GM23248 (cell line): ENCODE data around the gene MEGF11. TPM values are rescaled to one million over a fixed set of nuclear protein-coding genes. Genes with fewer than 3 reads are reported as not detected.

ENCODE experiments used
- DNase-seq: peaks from one replicate; pipeline ENCODE4 v3.0.0-alpha.2; 2015
- H2AFZ ChIP-seq: fragments of 200-600 bp; sonication (generic); 2 replicates; pipeline ENCODE4 v1.6.1; 2016; ENCODE audit warnings: antibody characterized with exemption
- H3F3A ChIP-seq: fragments of 200-600 bp; sonication (generic); 2 replicates; pipeline ENCODE4 v1.6.1; 2016; ENCODE audit warnings: mild to moderate bottlenecking, antibody characterized with exemption, mixed run types; ENCODE audit not compliant: insufficient read depth
- H3K27ac ChIP-seq: fragments of 200-600 bp; sonication (generic); 2 replicates; pipeline ENCODE4 v1.5.1; 2016; ENCODE audit warnings: mild to moderate bottlenecking
- H3K27me3 ChIP-seq: fragments of 200-600 bp; sonication (generic); replicated peaks from 2 replicates; pipeline ENCODE4 v1.6.1; 2016; ENCODE audit warnings: mild to moderate bottlenecking; ENCODE audit not compliant: insufficient read depth
- H3K36me3 ChIP-seq: fragments of 200-600 bp; sonication (generic); 2 replicates; pipeline ENCODE4 v1.6.1; 2016; ENCODE audit warnings: low read depth, mild to moderate bottlenecking
- H3K4me1 ChIP-seq: fragments of 200-600 bp; sonication (generic); 2 replicates; pipeline ENCODE4 v1.6.1; 2016; ENCODE audit warnings: mild to moderate bottlenecking; ENCODE audit not compliant: insufficient read depth
- H3K4me2 ChIP-seq: fragments of 200-600 bp; sonication (generic); one replicate; pipeline ENCODE4 v1.6.1; 2016; ENCODE audit warnings: mild to moderate bottlenecking; ENCODE audit not compliant: unreplicated experiment
- H3K4me3 ChIP-seq: fragments of 200-600 bp; sonication (generic); 2 replicates; pipeline ENCODE4 v1.5.1; 2016; ENCODE audit warnings: mild to moderate bottlenecking
- H3K79me2 ChIP-seq: fragments of 200-600 bp; sonication (generic); 2 replicates; pipeline ENCODE4 v1.6.1; 2016; ENCODE audit warnings: mild to moderate bottlenecking; ENCODE audit not compliant: insufficient read depth
- H3K9ac ChIP-seq: fragments of 200-600 bp; sonication (generic); 2 replicates; pipeline ENCODE4 v1.6.1; 2016; ENCODE audit warnings: mild to moderate bottlenecking
- H3K9me2 ChIP-seq: fragments of 200-600 bp; sonication (generic); 2 replicates; pipeline ENCODE4 v1.6.1; 2016; ENCODE audit warnings: mixed run types, mild to moderate bottlenecking, moderate library complexity; ENCODE audit not compliant: insufficient read depth
- H3K9me3 ChIP-seq: fragments of 200-600 bp; sonication (generic); one replicate; pipeline ENCODE4 v1.6.1; 2017; ENCODE audit warnings: low read depth
- H4K20me1 ChIP-seq: fragments of 200-600 bp; sonication (generic); 2 replicates; pipeline ENCODE4 v1.6.0; 2016; ENCODE audit not compliant: insufficient read depth
- EZH2 ChIP-seq: fragments of 200-600 bp; sonication (generic); IDR thresholded peaks from 2 replicates; pipeline ENCODE4 v1.6.1; 2018; ENCODE audit warnings: antibody characterized with exemption, mild to moderate bottlenecking; ENCODE audit not compliant: insufficient read depth, poor library complexity, severe bottlenecking
- EZH2phosphoT487 ChIP-seq: fragments of 200-600 bp; sonication (generic); IDR thresholded peaks from 2 replicates; pipeline ENCODE4 v1.6.1; 2018; ENCODE audit warnings: antibody characterized with exemption, moderate library complexity, mild to moderate bottlenecking, low read depth; ENCODE audit not compliant: insufficient read depth
- WGBS, 2 experiments: methylation state at CpG; one replicate each; pipeline ENCODE4 v1.1.6; 2015 to 2017; ENCODE audit warnings: low lambda C conversion rate in 2 of 2, low coverage in 1 of 2; ENCODE audit errors: missing lambda C conversion rate in 2 of 2; 5-methylcytosine and 5-hydroxymethylcytosine counted together
- in situ Hi-C: fragments of 300-500 bp; cut with MboI; formaldehyde crosslinking; loops from 2 replicates; pipeline ENCODE4 v1.15.0; 2020
- polyA plus RNA-seq: library from polyadenylated mRNA; unstranded; fragments of >200 nt; fragmentation: Nextera tagmentation; extraction: Ambion mirVana; gene quantifications from 2 replicates; pipeline ENCODE4 v1.2.1, GENCODE V29; 2016
- total RNA-seq: library from RNA; depleted of rRNA; stranded (reverse); fragments of >200 nt; shearing (Covaris generic); gene quantifications from 2 replicates; pipeline ENCODE4 v1.2.3, GENCODE V29; 2014

MEGF11 gene
- total and polyA plus RNA-seq, 2 experiments from 2014 or later: 0.14 TPM; not detected in 1

- H3K27ac ChIP-seq: no peak overlapping the region
- TF ChIP-seq EZH2 (no peak), EZH2phosphoT487 (no peak)
- peaks cover 12% of the 10 kb centered on the region for H3K27me3 ChIP-seq
Measured at GRCh38 chr15:66229790-66230465, 23.6 kb downstream of the MEGF11 start.

GRCh38 chr15:66228807-66229735, 24.5 kb downstream of the MEGF11 start:
- Histone ChIP-seq H3K27ac (no peak overlapping the region), H3K4me2 (no peak overlapping the region), H3K9me3 (no peaks in the 10 kb centered on the region), H4K20me1 (no peaks in the 10 kb centered on the region), H3K4me1 (no peaks in the 10 kb centered on the region), H3K36me3 (no peaks in the 10 kb centered on the region), H2AFZ (no peak overlapping the region), H3F3A (no peaks in the 10 kb centered on the region), H3K27me3 (peaks cover 12% of the 10 kb centered on the region), H3K79me2 (no peaks in the 10 kb centered on the region), H3K4me3 (no peak overlapping the region), H3K9ac (no peak overlapping the region), H3K9me2 (no peaks in the 10 kb centered on the region)
- in situ Hi-C loops: no loop called here
- no peak for TF ChIP-seq EZH2
- TF ChIP-seq EZH2phosphoT487: no peak
- WGBS, 2 experiments: 58 to 59% methylated on average over 13 of the region's 13 CpGs
- no peak for DNase-seq

More at GRCh38 chr15:66229790-66230465, 23.6 kb downstream of the MEGF11 start:
- H3K9ac ChIP-seq: no peak overlapping the region
- H3K9me3 ChIP-seq: no peaks in the 10 kb centered on the region
- H2AFZ ChIP-seq: no peak overlapping the region
- WGBS, 2 experiments: 41% methylated on average over 6 of the region's 6 CpGs
- H3K4me3 ChIP-seq: no peak overlapping the region
- H3F3A ChIP-seq: no peaks in the 10 kb centered on the region
- DNase-seq: no peak
- H3K79me2 ChIP-seq: no peaks in the 10 kb centered on the region
- H3K9me2 ChIP-seq: no peaks in the 10 kb centered on the region
- H4K20me1 ChIP-seq: no peaks in the 10 kb centered on the region
- H3K36me3 ChIP-seq: no peaks in the 10 kb centered on the region
- H3K4me1 ChIP-seq: no peaks in the 10 kb centered on the region
- no peak overlapping the region for H3K4me2 ChIP-seq
- in situ Hi-C loops: no loop called here

DNA sequence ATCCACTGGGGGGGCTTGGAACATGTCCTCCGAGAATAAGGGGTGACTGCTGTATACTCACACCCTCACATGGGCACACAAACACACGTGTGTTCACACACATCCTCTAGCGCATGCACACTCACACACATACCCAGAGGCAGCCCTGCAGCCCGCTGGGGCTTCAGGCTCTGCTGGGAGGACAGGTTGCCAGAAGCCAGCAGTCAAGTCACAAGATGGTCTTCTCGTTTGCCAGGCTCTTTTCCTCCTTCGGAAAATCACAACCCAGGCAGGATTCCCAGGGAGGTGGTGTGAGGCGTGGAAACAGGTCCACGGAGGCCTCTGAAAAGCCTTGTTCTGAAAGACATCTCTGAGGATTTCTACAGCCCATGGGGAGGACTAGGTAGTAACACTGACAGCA, 26.8 kb downstream of the MEGF11 start:
- Histone ChIP-seq H3K4me2 (no peak overlapping the region), H3K27ac (no peak overlapping the region), H3K27me3 (peaks cover 24% of the 10 kb centered on the region), H3K9ac (no peak overlapping the region), H2AFZ (no peak overlapping the region), H3K9me3 (no peaks in the 10 kb centered on the region), H3F3A (no peaks in the 10 kb centered on the region), H3K9me2 (no peaks in the 10 kb centered on the region), H3K36me3 (no peaks in the 10 kb centered on the region), H3K4me1 (no peaks in the 10 kb centered on the region), H3K79me2 (no peaks in the 10 kb centered on the region), H4K20me1 (no peaks in the 10 kb centered on the region), H3K4me3 (no peak overlapping the region)
- in situ Hi-C loops: no loop called here
- no peak for TF ChIP-seq EZH2phosphoT487
- no peak for TF ChIP-seq EZH2
- WGBS, 2 experiments: 58 to 63% methylated on average over 8 of the region's 8 CpGs
- DNase-seq: no peak

GRCh38 chr15:66225656-66226274, 27.8 kb downstream of the MEGF11 start:
- DNase-seq: no peak
- Histone ChIP-seq H3K9me2 (no peaks in the 10 kb centered on the region), H4K20me1 (no peaks in the 10 kb centered on the region)

More at GRCh38 chr15:66225656-66226274, 27.8 kb downstream of the MEGF11 start:
- no peak overlapping the region for H3K4me3 ChIP-seq
- no peak overlapping the region for H3K4me2 ChIP-seq
- WGBS, 2 experiments: 60 to 61% methylated on average over 10 of the region's 10 CpGs
- no peaks in the 10 kb centered on the region for H3K36me3 ChIP-seq
- peaks cover 28% of the 10 kb centered on the region for H3K27me3 ChIP-seq
- in situ Hi-C loops: no loop called here
- H3K79me2 ChIP-seq: no peaks in the 10 kb centered on the region
- TF ChIP-seq EZH2: no peak
- TF ChIP-seq EZH2phosphoT487: no peak
- no peaks in the 10 kb centered on the region for H3K4me1 ChIP-seq
- H2AFZ ChIP-seq: no peak overlapping the region
- no peaks in the 10 kb centered on the region for H3F3A ChIP-seq
- H3K27ac ChIP-seq: no peak overlapping the region
- H3K9ac ChIP-seq: no peak overlapping the region
- no peaks in the 10 kb centered on the region for H3K9me3 ChIP-seq
